ENCODE results near the gene C1QTNF4. TPM values are rescaled to one million over a fixed set of nuclear protein-coding genes. Genes with fewer than 3 reads are reported as not detected.

Gene C1QTNF4
- total RNA-seq, 4 donors from 2014 or later = 0.35 to 0.57 (median 0.41) TPM; not detected in 1

GRCh38 chr11:47606731-47607130 is 12.5 kb upstream of the C1QTNF4 start:
- no peak for DNase-seq
- H3K27me3 ChIP-seq = no peaks in the 10 kb centered on the region
- H3K4me3 ChIP-seq = no peak overlapping the region
- intact Hi-C loops (cut with DNase I) = no loop called here
- 22 to 47% methylated on average over 3 to 5 of the region's 5 CpGs for WGBS, 2 donors
- no peaks in the 10 kb centered on the region for H3K4me1 ChIP-seq
- no peaks in the 10 kb centered on the region for H3K9me3 ChIP-seq
- no peak overlapping the region for H3K27ac ChIP-seq
- TF ChIP-seq POLR2A (IDR thresholded peaks at IDR 0.05) (no peak), CTCF (IDR thresholded peaks at IDR 0.05) (no peak)
- peaks cover 0 to 15% (median 0%) of the 10 kb centered on the region in 3 donors for H3K36me3 ChIP-seq

GRCh38 chr11:47605921-47606320 is 11.7 kb upstream of the C1QTNF4 start:
- no peak for DNase-seq
- no peaks in the 10 kb centered on the region for H3K9me3 ChIP-seq
- no peaks in the 10 kb centered on the region for H3K4me1 ChIP-seq
- intact Hi-C loops (cut with DNase I) = no loop called here
- H3K27ac ChIP-seq = no peak overlapping the region
- H3K4me3 ChIP-seq = no peak overlapping the region
- no peaks in the 10 kb centered on the region for H3K27me3 ChIP-seq
- peaks cover 0 to 10% (median 0%) of the 10 kb centered on the region in 3 donors for H3K36me3 ChIP-seq
- WGBS, 2 donors = 74 to 81% methylated on average over 3 of the region's 3 CpGs
- TF ChIP-seq CTCF (IDR thresholded peaks at IDR 0.05) = no peak
- no peak for TF ChIP-seq POLR2A (IDR thresholded peaks at IDR 0.05)

- intact Hi-C loops (cut with DNase I) = no loop called here
- 82 to 86% methylated on average over 4 of the region's 4 CpGs for WGBS, 2 donors
- Histone ChIP-seq H3K36me3 (no peaks in the 10 kb centered on the region), H3K9me3 (no peaks in the 10 kb centered on the region), H3K4me1 (peaks cover 0 to 3% (median 0%) of the 10 kb centered on the region in 3 donors), H3K4me3 (no peak overlapping the region), H3K27me3 (no peaks in the 10 kb centered on the region), H3K27ac (no peak overlapping the region)
- no peak for DNase-seq
- no peak for TF ChIP-seq POLR2A (IDR thresholded peaks at IDR 0.05)
- TF ChIP-seq CTCF (IDR thresholded peaks at IDR 0.05) = no peak
Measured at GRCh38 chr11:47603295-47603694, 9.1 kb upstream of the C1QTNF4 start.

GRCh38 chr11:47599902-47600301 is 5.7 kb upstream of the C1QTNF4 start:
- Histone ChIP-seq H3K9me3 (no peaks in the 10 kb centered on the region), H3K27ac (no peak overlapping the region), H3K4me3 (no peak overlapping the region), H3K27me3 (peaks cover 0 to 15% (median 0%) of the 10 kb centered on the region in 4 donors), H3K4me1 (peaks cover 0 to 3% (median 0%) of the 10 kb centered on the region in 3 donors), H3K36me3 (no peaks in the 10 kb centered on the region)
- intact Hi-C loops (cut with DNase I) = no loop called here
- DNase-seq = no peak
- TF ChIP-seq CTCF (IDR thresholded peaks at IDR 0.05) (no peak), POLR2A (IDR thresholded peaks at IDR 0.05) (no peak)
- WGBS, 2 donors = 76 to 93% methylated on average over 2 to 4 of the region's 4 CpGs

GRCh38 chr11:47595967-47596366 is 1.8 kb upstream of the C1QTNF4 start:
- Histone ChIP-seq H3K4me1 (peaks cover 6 to 20% (median 7%) of the 10 kb centered on the region in 3 donors), H3K36me3 (no peaks in the 10 kb centered on the region), H3K27me3 (peaks cover 0 to 54% (median 8%) of the 10 kb centered on the region in 4 donors), H3K4me3 (no peak overlapping the region), H3K9me3 (no peaks in the 10 kb centered on the region), H3K27ac (no peak overlapping the region)
- 100% methylated on average over 1 of the region's 1 CpG for WGBS, 2 donors
- no peak for TF ChIP-seq POLR2A (IDR thresholded peaks at IDR 0.05)
- TF ChIP-seq CTCF (IDR thresholded peaks at IDR 0.05) = no peak
- intact Hi-C loops (cut with DNase I) = no loop called here
- no peak for DNase-seq
